SH-SY5Y (cell line): Measurements from ENCODE around the gene PRCD.

Experiments
- GATA2 ChIP-seq: IDR thresholded peaks from 2 replicates; pipeline ENCODE4 v1.6.1; 2011; ENCODE audit warnings: mild to moderate bottlenecking, low read depth, low read length
- GATA3 ChIP-seq: IDR thresholded peaks from 2 replicates; pipeline ENCODE4 v1.6.1; 2011; ENCODE audit warnings: low read depth, mild to moderate bottlenecking, low read length, moderate library complexity

DNA sequence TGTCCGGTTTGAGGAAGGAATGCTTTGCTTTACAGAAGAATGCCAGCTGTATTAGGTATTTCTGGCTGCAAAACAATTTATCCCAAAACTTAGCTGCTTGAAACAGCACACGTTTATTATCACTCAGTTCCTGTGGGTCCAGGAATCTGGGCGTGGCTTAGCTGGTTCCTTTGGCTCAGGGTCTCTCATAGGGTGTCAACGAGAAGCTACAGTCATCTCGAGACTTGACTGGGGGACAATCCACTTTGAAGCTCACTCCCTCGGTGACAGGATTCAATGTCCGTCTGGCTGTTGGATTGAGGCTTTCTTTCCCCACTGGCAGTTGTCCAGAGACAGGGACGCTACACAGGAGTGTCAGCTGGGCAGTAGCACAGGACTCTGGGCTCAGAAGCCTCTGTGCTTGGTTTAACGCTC is 29.0 kb upstream of the PRCD start:
- TF ChIP-seq GATA3 = no peak
- TF ChIP-seq GATA2 = no peak
